IMR-90 (cell line): Measurements from ENCODE around the gene MYH7B. TPM values are rescaled to one million over a fixed set of nuclear protein-coding genes. Genes with fewer than 3 reads are reported as not detected.

Experiments used
- ATAC-seq: fragments of 200-7000 bp; cut with Tn5 transposase; 2 replicates; pipeline ENCODE4 v1.9.1; 2020; ENCODE audit warnings: low read depth, mild to moderate bottlenecking, moderate library complexity
- BruUV-seq: library from RNA; stranded (reverse); fragments of 400-500 nt; replicated peaks from 2 replicates; lab custom pipeline; 2021; lab: Mats Ljungman, UMichigan
- CTCF ChIA-PET: fragments of 300-600 bp; formaldehyde crosslinking; extraction: SDS; loops from one replicate; lab custom pipeline; 2021; ENCODE audit warnings: antibody characterized with exemption; lab: Yijun Ruan, JAX
- POLR2A ChIA-PET: fragments of 300-600 bp; sonication (Branson Sonifier 250); formaldehyde crosslinking; loops from one replicate; lab custom pipeline; 2022; ENCODE audit warnings: antibody characterized with exemption; ENCODE audit not compliant: unreplicated experiment; lab: Charles Lee
- DNase-seq: peaks from one replicate; pipeline ENCODE4 v3.0.0; 2013
- H2AFZ ChIP-seq: replicated peaks from 2 replicates; pipeline ENCODE3; 2013; ENCODE audit warnings: low read length, mild to moderate bottlenecking; ENCODE audit not compliant: poor library complexity
- H2AK5ac ChIP-seq: 2 replicates; pipeline ENCODE4 v1.6.1; 2013; ENCODE audit warnings: low read depth, low read length, inconsistent platforms
- H2AK9ac ChIP-seq: replicated peaks from 2 replicates; pipeline ENCODE3; 2013; ENCODE audit warnings: mild to moderate bottlenecking, low read depth, low read length, moderate library complexity; ENCODE audit not compliant: poor library complexity
- H2BK120ac ChIP-seq: 2 replicates; pipeline ENCODE4 v1.6.1; 2013; ENCODE audit warnings: low read depth, low read length, inconsistent platforms
- H2BK15ac ChIP-seq: 3 replicates; pipeline ENCODE4 v1.6.1; 2013; ENCODE audit warnings: low read depth, low read length, inconsistent platforms
- H2BK20ac ChIP-seq: 2 replicates; pipeline ENCODE4 v1.6.1; 2013; ENCODE audit warnings: low read depth, mild to moderate bottlenecking, inconsistent platforms, low read length, moderate library complexity
- H2BK5ac ChIP-seq: 2 replicates; pipeline ENCODE4 v1.6.1; 2013; ENCODE audit warnings: mild to moderate bottlenecking, low read depth, low read length, inconsistent platforms; ENCODE audit not compliant: poor library complexity, severe bottlenecking
- H3K14ac ChIP-seq: replicated peaks from 2 replicates; pipeline ENCODE4 v1.6.1; 2013; ENCODE audit warnings: low read depth, low read length, inconsistent platforms
- H3K18ac ChIP-seq: 2 replicates; pipeline ENCODE4 v1.6.1; 2013; ENCODE audit warnings: low read depth, low read length, control low read depth
- H3K23ac ChIP-seq: 2 replicates; pipeline ENCODE4 v1.6.1; 2013; ENCODE audit warnings: low read depth, low read length, inconsistent platforms
- H3K27ac ChIP-seq: 2 replicates; pipeline ENCODE4 v1.5.1; 2013; ENCODE audit warnings: mild to moderate bottlenecking, control low read depth, low read length; ENCODE audit not compliant: insufficient read depth
- H3K27me3 ChIP-seq: 2 replicates; pipeline ENCODE4 v1.6.1; 2013; ENCODE audit warnings: low read length; ENCODE audit not compliant: control insufficient read depth, insufficient read depth
- H3K36me3 ChIP-seq: 2 replicates; pipeline ENCODE4 v1.6.1; 2013; ENCODE audit warnings: low read length, mixed read lengths; ENCODE audit not compliant: control insufficient read depth, insufficient read depth
- H3K4ac ChIP-seq: 2 replicates; pipeline ENCODE4 v1.6.1; 2013; ENCODE audit warnings: low read depth, low read length, inconsistent platforms
- H3K4me1 ChIP-seq: 2 replicates; pipeline ENCODE4 v1.6.1; 2013; ENCODE audit warnings: low read length, mixed read lengths; ENCODE audit not compliant: control insufficient read depth, insufficient read depth
- H3K4me2 ChIP-seq: 2 replicates; pipeline ENCODE4 v1.6.1; 2013; ENCODE audit warnings: low read depth, mild to moderate bottlenecking, control low read depth, low read length, moderate library complexity
- H3K4me3 ChIP-seq: 2 replicates; pipeline ENCODE4 v1.5.1; 2013; ENCODE audit warnings: low read depth, mild to moderate bottlenecking, control low read depth, low read length, moderate library complexity; ENCODE audit not compliant: insufficient read depth
- H3K56ac ChIP-seq: 2 replicates; pipeline ENCODE4 v1.6.1; 2013; ENCODE audit warnings: low read length, inconsistent platforms; ENCODE audit not compliant: insufficient read depth; ENCODE audit errors: extremely low read depth
- H3K79me1 ChIP-seq, 2 experiments: 2 replicates each; pipeline ENCODE4 v1.6.1; 2013; ENCODE audit warnings: low read length in 2 of 2, inconsistent platforms in 1 of 2, low read depth in 1 of 2
- H3K9ac ChIP-seq: 2 replicates; pipeline ENCODE4 v1.6.1; 2013; ENCODE audit warnings: low read depth, low read length, control low read depth
- H3K9me1 ChIP-seq: 2 replicates; pipeline ENCODE4 v1.6.1; 2013; ENCODE audit warnings: low read length, inconsistent platforms; ENCODE audit not compliant: insufficient read depth
- H3K9me3 ChIP-seq: 2 replicates; pipeline ENCODE4 v1.6.1; 2013; ENCODE audit warnings: low read length; ENCODE audit not compliant: control insufficient read depth, insufficient read depth
- H4K20me1 ChIP-seq: 2 replicates; pipeline ENCODE4 v1.6.1; 2013; ENCODE audit warnings: low read length, inconsistent platforms; ENCODE audit not compliant: insufficient read depth
- H4K5ac ChIP-seq: 2 replicates; pipeline ENCODE4 v1.6.1; 2013; ENCODE audit warnings: mild to moderate bottlenecking, low read depth, low read length, control low read depth
- H4K8ac ChIP-seq, 2 experiments: 2 replicates each; pipeline ENCODE4 v1.6.1; 2013; ENCODE audit warnings: low read depth in 2 of 2, low read length in 2 of 2, control low read depth in 1 of 2, inconsistent platforms in 1 of 2
- H4K91ac ChIP-seq: 2 replicates; pipeline ENCODE4 v1.6.1; 2013; ENCODE audit warnings: low read depth, low read length, inconsistent platforms; ENCODE audit not compliant: insufficient read depth
- BHLHE40 ChIP-seq: fragments of 150-350 bp; IDR thresholded peaks from 2 replicates; pipeline ENCODE4 v1.6.1; 2016; ENCODE audit warnings: mild to moderate bottlenecking, low read depth, low read length
- CTCF ChIP-seq: conservative IDR thresholded peaks from 2 replicates; pipeline ENCODE4 v1.5.1; 2012; ENCODE audit warnings: mild to moderate bottlenecking, low read depth, low read length, improper control_type of control experiment
- POLR2A ChIP-seq: IDR thresholded peaks from 2 replicates; pipeline ENCODE4 v1.6.1; 2012; ENCODE audit warnings: mild to moderate bottlenecking, low read depth, low read length
- USF2 ChIP-seq: fragments of 150-350 bp; IDR thresholded peaks from 2 replicates; pipeline ENCODE4 v1.6.1; 2017; ENCODE audit warnings: mild to moderate bottlenecking, antibody characterized with exemption, low read length, low read depth
- WGBS, 2 experiments: methylation state at CpG; one replicate each; pipeline versions ENCODE4 v1.1.5 to v1.1.7; 2013; ENCODE audit warnings: missing lambda C conversion rate in 2 of 2; ENCODE audit not compliant: insufficient read length in 1 of 2; ENCODE audit errors: extremely low coverage in 2 of 2; 5-methylcytosine and 5-hydroxymethylcytosine counted together
- dilution Hi-C: fragments of 300-500 bp; cut with HindIII; formaldehyde crosslinking; loops from one replicate; pipeline ENCODE4 v1.14.3; 2018; ENCODE audit warnings: low sequenced_read_pairs; ENCODE audit not compliant: unreplicated experiment
- in situ Hi-C: fragments of 300-500 bp; cut with MboI; formaldehyde crosslinking; loops from 3 replicates; pipeline ENCODE4 v1.14.3; 2019; ENCODE audit warnings: low sequenced_read_pairs, inconsistent platforms, mixed read lengths
- intact Hi-C: fragments of 100-400 bp; cut with micrococcal nuclease; formaldehyde crosslinking; loops from 2 replicates; pipeline ENCODE4 v1.10.0; 2022
- polyA plus RNA-seq, 3 experiments: library from polyadenylated mRNA; depleted of rRNA; stranded (reverse); fragments of >200 nt; gene quantifications; 2 replicates each; pipeline ENCODE4 v1.2.3, GENCODE V29; 2012; ENCODE audit warnings: low replicate concordance in 1 of 3
- total RNA-seq: library from RNA; depleted of rRNA; stranded (reverse); fragments of >200 nt; gene quantifications from 2 replicates; pipeline ENCODE4 v1.2.3, GENCODE V29; 2012

The MYH7B gene
- total and polyA plus RNA-seq, 2 of the 4 experiments (the other 2 are of a cell fraction), result 0.09 TPM; not detected in 1

- ATAC-seq (no peak), DNase-seq (no peak)
- H2BK20ac ChIP-seq, result no peak overlapping the region
- no peaks in the 10 kb centered on the region for H3K9me3 ChIP-seq
- H3K36me3 ChIP-seq, result peaks cover 95% of the 10 kb centered on the region
- H3K9ac ChIP-seq, result no peak overlapping the region
- no peak overlapping the region for H2AK5ac ChIP-seq
- no peak overlapping the region for H3K18ac ChIP-seq
- in situ Hi-C loops (no loop called here), dilution Hi-C loops (no loop called here), intact Hi-C loops (loop anchor here (5.0 kb wide), 1 partner anchor 131 kb away; the partner anchor contains the start of gene GGT7)
- no peak overlapping the region for H3K4me2 ChIP-seq
- H3K23ac ChIP-seq, result no peak overlapping the region
- no peaks in the 10 kb centered on the region for H3K27me3 ChIP-seq
- H2AK9ac ChIP-seq, result no peak overlapping the region
- H3K14ac ChIP-seq, result no peak overlapping the region
- H2BK120ac ChIP-seq, result no peak overlapping the region
- no peak overlapping the region for H4K8ac ChIP-seq
- no peak overlapping the region for H2BK15ac ChIP-seq
- WGBS, 2 experiments, result 100% methylated on average over 10 of the region's 25 CpGs; no CpG with 5 or more reads in 1 of the 2 experiments
- no peak overlapping the region for H4K91ac ChIP-seq
- H4K5ac ChIP-seq, result no peak overlapping the region
- peaks cover 0 to 16% of the 10 kb centered on the region in 2 experiments; a peak in 2 of 4 replicates for H3K79me1 ChIP-seq
- no peak overlapping the region for H3K27ac ChIP-seq
- no peak overlapping the region for H3K56ac ChIP-seq
- H2AFZ ChIP-seq, result no peak overlapping the region
- ChIA-PET POLR2A (no interaction called here), CTCF (interaction anchor here (1.0 kb wide), 1 partner anchor 129 kb away, joined by 3 read pairs; no protein-coding TSS in a partner anchor)
- no peak overlapping the region for H2BK5ac ChIP-seq
- H4K20me1 ChIP-seq, result peaks cover 20% of the 10 kb centered on the region
- TF ChIP-seq CTCF, result no peak
- TF ChIP-seq BHLHE40, result no peak
- no peak for TF ChIP-seq USF2
- no peak for TF ChIP-seq POLR2A
- H3K9me1 ChIP-seq, result no peaks in the 10 kb centered on the region
- H3K4ac ChIP-seq, result no peak overlapping the region
- no peaks in the 10 kb centered on the region for H3K4me1 ChIP-seq
- BruUV-seq, result no TSS peak
- no peak overlapping the region for H3K4me3 ChIP-seq
Measured at GRCh38 chr20:35003211-35004031, 47.8 kb downstream of the MYH7B start.
